DOHH2 (cell line): ENCODE measurements around the gene GFM2.

Experiments used
- EZH2phosphoT487 ChIP-seq: fragments of 200-600 bp; sonication (generic); IDR thresholded peaks from 2 replicates; pipeline ENCODE4 v1.6.1; 2017; ENCODE audit warnings: borderline replicate concordance, mild to moderate bottlenecking, antibody characterized with exemption, low read length, moderate library complexity, mixed read lengths
- TF ChIP-seq, protein P1 (sequence below): fragments of 200-600 bp; sonication (generic); IDR thresholded peaks from one replicate; pipeline ENCODE4 v1.5.1; 2014; ENCODE audit warnings: antibody characterized with exemption, mild to moderate bottlenecking, low read depth, low read length; ENCODE audit not compliant: poor library complexity, severe bottlenecking

DNA sequence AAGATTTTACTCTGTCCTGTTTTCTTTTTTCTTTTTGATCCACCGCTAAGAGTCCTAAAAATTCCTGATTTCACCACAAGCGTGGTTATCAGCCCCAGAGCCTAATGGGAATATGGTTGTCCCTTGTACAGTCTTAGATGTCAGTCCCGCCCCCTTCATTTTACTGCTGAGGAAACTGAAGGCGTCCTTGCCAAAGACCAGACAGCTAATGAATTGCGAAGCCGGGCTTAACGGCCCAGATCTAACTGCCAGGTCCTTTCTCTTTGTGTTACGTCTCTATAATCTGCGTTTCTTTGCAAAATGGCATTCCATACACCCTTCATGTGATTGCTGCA is 629 bp upstream of the GFM2 start:
- TF ChIP-seq, protein P1, sequence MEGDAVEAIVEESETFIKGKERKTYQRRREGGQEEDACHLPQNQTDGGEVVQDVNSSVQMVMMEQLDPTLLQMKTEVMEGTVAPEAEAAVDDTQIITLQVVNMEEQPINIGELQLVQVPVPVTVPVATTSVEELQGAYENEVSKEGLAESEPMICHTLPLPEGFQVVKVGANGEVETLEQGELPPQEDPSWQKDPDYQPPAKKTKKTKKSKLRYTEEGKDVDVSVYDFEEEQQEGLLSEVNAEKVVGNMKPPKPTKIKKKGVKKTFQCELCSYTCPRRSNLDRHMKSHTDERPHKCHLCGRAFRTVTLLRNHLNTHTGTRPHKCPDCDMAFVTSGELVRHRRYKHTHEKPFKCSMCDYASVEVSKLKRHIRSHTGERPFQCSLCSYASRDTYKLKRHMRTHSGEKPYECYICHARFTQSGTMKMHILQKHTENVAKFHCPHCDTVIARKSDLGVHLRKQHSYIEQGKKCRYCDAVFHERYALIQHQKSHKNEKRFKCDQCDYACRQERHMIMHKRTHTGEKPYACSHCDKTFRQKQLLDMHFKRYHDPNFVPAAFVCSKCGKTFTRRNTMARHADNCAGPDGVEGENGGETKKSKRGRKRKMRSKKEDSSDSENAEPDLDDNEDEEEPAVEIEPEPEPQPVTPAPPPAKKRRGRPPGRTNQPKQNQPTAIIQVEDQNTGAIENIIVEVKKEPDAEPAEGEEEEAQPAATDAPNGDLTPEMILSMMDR = no peak
- no peak for TF ChIP-seq EZH2phosphoT487
